ENCODE results near the gene SOCS1.

SOCS1 gene

DNA sequence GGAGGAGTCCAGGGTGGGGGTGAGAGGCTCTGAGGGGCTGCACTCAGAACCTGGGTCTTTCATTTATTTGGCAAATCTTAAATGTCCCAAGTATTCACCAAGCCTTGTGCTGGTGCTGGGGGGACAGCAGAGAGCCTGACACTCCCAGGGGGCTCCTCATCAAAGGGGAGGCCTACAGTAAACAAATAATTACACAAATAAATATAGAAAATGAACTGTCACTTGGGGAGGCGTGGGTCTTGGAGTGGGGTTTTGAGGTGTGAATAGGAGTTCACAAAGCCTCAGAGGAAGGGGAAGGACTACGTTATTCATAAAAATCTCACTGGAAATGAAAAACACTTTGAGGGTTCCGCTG, 40.3 kb upstream of the SOCS1 start:
- Histone ChIP-seq H3K36me3 (ENCODE audit: control insufficient read depth, low read length) (peaks cover 5% of the 10 kb centered on the region; the same call in 1 of the 2 replicates), H3K79me2 (ENCODE audit: control insufficient read depth, low read length) (no peaks in the 10 kb centered on the region), H3K9me2 (replicated peaks; ENCODE audit: control insufficient read depth, low read length) (no peaks in the 10 kb centered on the region), H3F3A (ENCODE audit: control insufficient read depth, insufficient read depth) (peaks cover 46% of the 10 kb centered on the region), H3K27ac (ENCODE audit: low read depth, low read length) (peak overlapping the region; percentile 95), H3K27me3 (ENCODE audit: control insufficient read depth, low read length) (no peaks in the 10 kb centered on the region), H3K9me3 (ENCODE audit: control insufficient read depth, insufficient read depth, low read length) (no peaks in the 10 kb centered on the region), H3K4me2 (ENCODE audit: low read length) (peak overlapping the region; percentile 89), H3K4me3 (ENCODE audit: low read length) (peak overlapping the region; percentile 62), H3K4me1 (ENCODE audit: control insufficient read depth, low read length) (peaks cover 94% of the 10 kb centered on the region), H4K20me1 (ENCODE audit: control insufficient read depth, insufficient read depth, low read depth, low read length) (no peaks in the 10 kb centered on the region)
- no peak for TF ChIP-seq EZH2phosphoT487 (IDR thresholded peaks at IDR 0.05; ENCODE audit: borderline replicate concordance, low read length)
- TF ChIP-seq, protein P1, sequence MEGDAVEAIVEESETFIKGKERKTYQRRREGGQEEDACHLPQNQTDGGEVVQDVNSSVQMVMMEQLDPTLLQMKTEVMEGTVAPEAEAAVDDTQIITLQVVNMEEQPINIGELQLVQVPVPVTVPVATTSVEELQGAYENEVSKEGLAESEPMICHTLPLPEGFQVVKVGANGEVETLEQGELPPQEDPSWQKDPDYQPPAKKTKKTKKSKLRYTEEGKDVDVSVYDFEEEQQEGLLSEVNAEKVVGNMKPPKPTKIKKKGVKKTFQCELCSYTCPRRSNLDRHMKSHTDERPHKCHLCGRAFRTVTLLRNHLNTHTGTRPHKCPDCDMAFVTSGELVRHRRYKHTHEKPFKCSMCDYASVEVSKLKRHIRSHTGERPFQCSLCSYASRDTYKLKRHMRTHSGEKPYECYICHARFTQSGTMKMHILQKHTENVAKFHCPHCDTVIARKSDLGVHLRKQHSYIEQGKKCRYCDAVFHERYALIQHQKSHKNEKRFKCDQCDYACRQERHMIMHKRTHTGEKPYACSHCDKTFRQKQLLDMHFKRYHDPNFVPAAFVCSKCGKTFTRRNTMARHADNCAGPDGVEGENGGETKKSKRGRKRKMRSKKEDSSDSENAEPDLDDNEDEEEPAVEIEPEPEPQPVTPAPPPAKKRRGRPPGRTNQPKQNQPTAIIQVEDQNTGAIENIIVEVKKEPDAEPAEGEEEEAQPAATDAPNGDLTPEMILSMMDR (IDR thresholded peaks at IDR 0.05; ENCODE audit: low read depth, low read length, poor library complexity, severe bottlenecking): no peak

DNA sequence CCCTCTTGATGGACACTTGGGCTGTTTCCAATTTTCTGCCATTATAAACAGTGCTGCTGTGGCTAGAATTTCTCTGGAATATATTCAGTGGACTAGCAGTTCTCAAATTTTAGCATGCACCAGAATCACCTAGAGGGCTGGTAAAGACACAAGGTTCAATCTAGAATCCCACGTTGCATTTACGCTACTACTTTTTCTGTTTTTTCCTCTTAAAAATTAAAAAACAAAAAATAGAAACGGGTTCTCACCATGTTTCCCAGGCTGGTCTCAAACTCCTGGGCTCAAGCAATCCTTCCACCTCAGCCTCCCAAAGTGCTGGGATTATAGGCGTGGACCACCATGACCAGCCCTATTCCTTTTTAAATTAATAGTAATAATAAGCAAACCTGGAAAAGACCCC, 39.7 kb upstream of the SOCS1 start:
- TF ChIP-seq, protein P1 (IDR thresholded peaks at IDR 0.05; ENCODE audit: low read depth, low read length, poor library complexity, severe bottlenecking): no peak
- TF ChIP-seq EZH2phosphoT487 (IDR thresholded peaks at IDR 0.05; ENCODE audit: borderline replicate concordance, low read length): no peak
- Histone ChIP-seq H3F3A (ENCODE audit: control insufficient read depth, insufficient read depth) (peaks cover 44% of the 10 kb centered on the region), H3K36me3 (ENCODE audit: control insufficient read depth, low read length) (peaks cover 5% of the 10 kb centered on the region; the same call in 1 of the 2 replicates), H3K79me2 (ENCODE audit: control insufficient read depth, low read length) (no peaks in the 10 kb centered on the region), H3K27ac (ENCODE audit: low read depth, low read length) (peak overlapping the region; percentile 95), H3K9me3 (ENCODE audit: control insufficient read depth, insufficient read depth, low read length) (no peaks in the 10 kb centered on the region), H3K27me3 (ENCODE audit: control insufficient read depth, low read length) (no peaks in the 10 kb centered on the region), H3K4me2 (ENCODE audit: low read length) (peak overlapping the region; percentile 89), H4K20me1 (ENCODE audit: control insufficient read depth, insufficient read depth, low read depth, low read length) (no peaks in the 10 kb centered on the region), H3K4me3 (ENCODE audit: low read length) (0 out of 2 replicates have a peak overlapping the region, but pooled peaks have one; percentile 14), H3K4me1 (ENCODE audit: control insufficient read depth, low read length) (peaks cover 95% of the 10 kb centered on the region), H3K9me2 (replicated peaks; ENCODE audit: control insufficient read depth, low read length) (no peaks in the 10 kb centered on the region)

DNA sequence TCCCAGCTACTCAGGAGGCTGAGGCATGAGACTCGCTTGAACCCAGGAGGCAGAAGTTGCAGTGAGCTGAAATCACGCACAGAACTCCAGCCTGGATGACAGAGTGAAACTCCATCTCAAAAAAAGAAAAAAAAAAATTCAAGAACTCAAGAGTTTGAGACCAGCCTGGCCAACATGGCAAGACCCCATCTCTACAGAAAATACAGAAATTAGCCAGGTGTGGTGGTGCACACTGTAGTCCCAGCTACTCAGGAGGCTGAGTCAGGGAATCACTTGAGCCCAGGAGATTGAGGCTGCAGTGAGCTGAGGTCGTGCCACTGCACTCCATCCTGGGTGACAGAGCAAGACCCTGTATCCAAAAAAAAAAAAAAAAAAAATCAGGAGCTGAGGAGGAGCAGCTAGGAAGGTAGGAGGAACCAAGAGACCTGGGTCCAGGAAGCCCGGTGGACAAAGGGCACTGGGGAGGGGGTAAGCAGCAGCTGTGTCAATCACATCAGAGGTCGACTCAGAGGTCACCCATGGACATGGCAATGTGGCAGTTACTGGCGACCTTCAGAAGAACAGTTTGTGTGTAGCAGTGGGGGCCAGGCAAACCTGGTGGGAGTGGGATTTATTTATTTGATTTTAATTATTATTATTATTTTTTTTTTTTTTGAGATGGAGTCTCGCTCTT, 36.2 kb upstream of the SOCS1 start:
- TF ChIP-seq EZH2phosphoT487 (IDR thresholded peaks at IDR 0.05; ENCODE audit: borderline replicate concordance, low read length): no peak
- TF ChIP-seq, protein P1 (IDR thresholded peaks at IDR 0.05; ENCODE audit: low read depth, low read length, poor library complexity, severe bottlenecking): no peak
- H3F3A ChIP-seq (ENCODE audit: control insufficient read depth, insufficient read depth): peaks cover 25% of the 10 kb centered on the region
- H3K36me3 ChIP-seq (ENCODE audit: control insufficient read depth, low read length): peaks cover 5% of the 10 kb centered on the region; the same call in 1 of the 2 replicates

More for the DNA sequence above, 36.2 kb upstream of the SOCS1 start:
- no peaks in the 10 kb centered on the region for H3K9me3 ChIP-seq (ENCODE audit: control insufficient read depth, insufficient read depth, low read length)
- H3K4me3 ChIP-seq (ENCODE audit: low read length): no peak overlapping the region
- H4K20me1 ChIP-seq (ENCODE audit: control insufficient read depth, insufficient read depth, low read depth, low read length): no peaks in the 10 kb centered on the region
- no peaks in the 10 kb centered on the region for H3K9me2 ChIP-seq (replicated peaks; ENCODE audit: control insufficient read depth, low read length)
- H3K4me1 ChIP-seq (ENCODE audit: control insufficient read depth, low read length): peaks cover 86% of the 10 kb centered on the region
- no peaks in the 10 kb centered on the region for H3K79me2 ChIP-seq (ENCODE audit: control insufficient read depth, low read length)
- H3K4me2 ChIP-seq (ENCODE audit: low read length): no peak overlapping the region
- H3K27ac ChIP-seq (ENCODE audit: low read depth, low read length): no peak overlapping the region
- no peaks in the 10 kb centered on the region for H3K27me3 ChIP-seq (ENCODE audit: control insufficient read depth, low read length)
